Esophagus squamous epithelium (tissue), 5 donors: Measurements from ENCODE around the gene F7. TPM values are rescaled to one million over a fixed set of nuclear protein-coding genes. Genes with fewer than 3 reads are reported as not detected.

Experiments
- DNase-seq: peaks from one replicate; lab custom pipeline; 2025; lab: John Stamatoyannopoulos, UW
- H3K27ac ChIP-seq, 4 donors: fragments of 200-600 bp; sonication (generic); one replicate each; pipeline ENCODE4 v1.5.1; 2016 to 2019; ENCODE audit warnings: mild to moderate bottlenecking in 1 of 4
- H3K27me3 ChIP-seq, 4 donors: fragments of 200-600 bp; sonication (generic); 1 replicate in 3 of 4; 2 replicates in 1 of 4; pipeline versions ENCODE4 v1.5.1 to v1.6.0; 2017 to 2021; ENCODE audit warnings: antibody characterized with exemption in 1 of 4
- H3K36me3 ChIP-seq, 3 donors: fragments of 200-600 bp; sonication (generic); one replicate each; pipeline ENCODE4 v1.5.1; 2016 to 2019
- H3K4me1 ChIP-seq, 3 donors: fragments of 200-600 bp; sonication (generic); one replicate each; pipeline ENCODE4 v1.5.1; 2017 to 2019
- H3K4me3 ChIP-seq, 4 donors: fragments of 200-600 bp; sonication (generic); 1 replicate in 3 of 4; 2 replicates in 1 of 4; pipeline ENCODE4 v1.5.1; 2016 to 2019; ENCODE audit warnings: mild to moderate bottlenecking in 2 of 4, moderate library complexity in 1 of 4
- H3K9me3 ChIP-seq, 3 donors: fragments of 200-600 bp; sonication (generic); one replicate each; pipeline ENCODE4 v1.5.1; 2016 to 2019
- POLR2A ChIP-seq, 4 donors: fragments of 450-650 bp; IDR thresholded peaks; one replicate each; pipeline ENCODE4 v1.6.1; 2017; ENCODE audit warnings: antibody characterized with exemption in 4 of 4, mild to moderate bottlenecking in 4 of 4, moderate library complexity in 3 of 4
- WGBS, 2 donors: methylation state at CpG; one replicate each; pipeline ENCODE4 v1.1.5; 2018; 5-methylcytosine and 5-hydroxymethylcytosine counted together
- intact Hi-C: fragments of 100-400 bp; cut with DNase I; formaldehyde crosslinking; loops from one replicate; pipeline ENCODE4 v1.15.0; 2022
- total RNA-seq, 4 donors: library from RNA; depleted of rRNA; stranded (reverse); fragments of >200 nt; gene quantifications; one replicate each; pipeline ENCODE4 v1.1.0, GENCODE V29; 2016
- TF ChIP-seq, protein P1 (sequence below), 6 experiments: fragments of 450-650 bp in 4 of 6; fragments of 200-600 bp in 2 of 6; sonication (generic) in 2 of 6; IDR thresholded peaks; one replicate each; pipeline ENCODE4 v1.5.1; 2016 to 2019; ENCODE audit warnings: antibody characterized with exemption in 6 of 6, mild to moderate bottlenecking in 4 of 6, moderate library complexity in 4 of 6
- donor health status: DM: yes; HTN: yes; CAD: no.

The F7 gene
- total RNA-seq, 4 donors from 2014 or later = not detected

DNA sequence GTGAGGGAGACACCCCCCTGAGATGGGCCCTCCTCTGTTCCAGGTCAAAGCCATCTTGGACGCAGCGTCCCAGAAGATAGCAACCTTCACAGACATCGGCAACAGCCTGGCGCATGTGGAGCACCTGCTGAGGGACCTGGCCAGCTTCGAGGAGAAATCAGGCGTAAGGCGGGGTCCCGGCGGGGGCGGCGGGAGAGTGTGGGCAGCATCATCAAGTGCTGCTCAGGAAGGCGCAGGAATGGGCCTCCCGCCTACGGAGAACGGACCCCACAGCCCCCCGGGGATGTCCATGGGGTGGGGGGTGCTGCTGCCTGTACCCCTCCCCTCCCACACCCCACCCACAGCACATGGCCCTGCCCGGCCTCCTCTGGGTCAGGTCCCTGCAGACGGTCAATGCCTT is 31.2 kb upstream of the F7 start:
- Histone ChIP-seq H3K9me3 (no peaks in the 10 kb centered on the region), H3K27ac (no peak overlapping the region), H3K36me3 (peaks cover 0 to 85% (median 0%) of the 10 kb centered on the region in 3 donors), H3K27me3 (no peaks in the 10 kb centered on the region), H3K4me1 (no peaks in the 10 kb centered on the region), H3K4me3 (no peak overlapping the region)
- intact Hi-C loops = no loop called here
- no CpG with 5 or more reads among the region's 18 CpGs for WGBS, 2 donors
- TF ChIP-seq, protein P1, sequence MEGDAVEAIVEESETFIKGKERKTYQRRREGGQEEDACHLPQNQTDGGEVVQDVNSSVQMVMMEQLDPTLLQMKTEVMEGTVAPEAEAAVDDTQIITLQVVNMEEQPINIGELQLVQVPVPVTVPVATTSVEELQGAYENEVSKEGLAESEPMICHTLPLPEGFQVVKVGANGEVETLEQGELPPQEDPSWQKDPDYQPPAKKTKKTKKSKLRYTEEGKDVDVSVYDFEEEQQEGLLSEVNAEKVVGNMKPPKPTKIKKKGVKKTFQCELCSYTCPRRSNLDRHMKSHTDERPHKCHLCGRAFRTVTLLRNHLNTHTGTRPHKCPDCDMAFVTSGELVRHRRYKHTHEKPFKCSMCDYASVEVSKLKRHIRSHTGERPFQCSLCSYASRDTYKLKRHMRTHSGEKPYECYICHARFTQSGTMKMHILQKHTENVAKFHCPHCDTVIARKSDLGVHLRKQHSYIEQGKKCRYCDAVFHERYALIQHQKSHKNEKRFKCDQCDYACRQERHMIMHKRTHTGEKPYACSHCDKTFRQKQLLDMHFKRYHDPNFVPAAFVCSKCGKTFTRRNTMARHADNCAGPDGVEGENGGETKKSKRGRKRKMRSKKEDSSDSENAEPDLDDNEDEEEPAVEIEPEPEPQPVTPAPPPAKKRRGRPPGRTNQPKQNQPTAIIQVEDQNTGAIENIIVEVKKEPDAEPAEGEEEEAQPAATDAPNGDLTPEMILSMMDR (IDR thresholded peaks at IDR 0.05) = no peak
- no peak for TF ChIP-seq POLR2A (IDR thresholded peaks at IDR 0.05)
- DNase-seq = no peak

GRCh38 chr13:113074876-113075275 is 30.7 kb upstream of the F7 start:
- no peak overlapping the region for H3K27ac ChIP-seq
- H3K4me1 ChIP-seq = no peaks in the 10 kb centered on the region
- WGBS, 2 donors = 91 to 96% methylated on average over 5 to 7 of the region's 22 CpGs
- H3K4me3 ChIP-seq = no peak overlapping the region
- H3K9me3 ChIP-seq = no peaks in the 10 kb centered on the region
- intact Hi-C loops = no loop called here
- no peak for DNase-seq
- H3K36me3 ChIP-seq = peaks cover 0 to 82% (median 0%) of the 10 kb centered on the region in 3 donors
- no peaks in the 10 kb centered on the region for H3K27me3 ChIP-seq
- TF ChIP-seq POLR2A (IDR thresholded peaks at IDR 0.05) = no peak
- TF ChIP-seq, protein P1 (IDR thresholded peaks at IDR 0.05) = no peak

GRCh38 chr13:113075711-113076110 is 29.9 kb upstream of the F7 start:
- no peaks in the 10 kb centered on the region for H3K27me3 ChIP-seq
- H3K4me3 ChIP-seq = no peak overlapping the region
- no peak for TF ChIP-seq POLR2A (IDR thresholded peaks at IDR 0.05)
- TF ChIP-seq, protein P1 (IDR thresholded peaks at IDR 0.05) = no peak
- H3K27ac ChIP-seq = no peak overlapping the region
- H3K36me3 ChIP-seq = peaks cover 0 to 74% (median 0%) of the 10 kb centered on the region in 3 donors
- H3K9me3 ChIP-seq = no peaks in the 10 kb centered on the region
- intact Hi-C loops = no loop called here
- H3K4me1 ChIP-seq = no peaks in the 10 kb centered on the region
- 95 to 97% methylated on average over 7 to 16 of the region's 17 CpGs for WGBS, 2 donors
- no peak for DNase-seq

GRCh38 chr13:113076681-113077401 is 28.8 kb upstream of the F7 start:
- WGBS, 2 donors = 83 to 91% methylated on average over 7 to 10 of the region's 39 CpGs

GRCh38 chr13:113077566-113077952 is 28.0 kb upstream of the F7 start:
- H3K27ac ChIP-seq = no peak overlapping the region
- no peak for DNase-seq
- TF ChIP-seq, protein P1 (IDR thresholded peaks at IDR 0.05) = no peak
- H3K9me3 ChIP-seq = no peaks in the 10 kb centered on the region
- H3K27me3 ChIP-seq = no peaks in the 10 kb centered on the region
- intact Hi-C loops = no loop called here
- H3K36me3 ChIP-seq = peaks cover 0 to 74% (median 0%) of the 10 kb centered on the region in 3 donors
- no peaks in the 10 kb centered on the region for H3K4me1 ChIP-seq
- 78% methylated on average over 4 of the region's 20 CpGs; no CpG with 5 or more reads in 1 of the 2 donors for WGBS, 2 donors
- H3K4me3 ChIP-seq = no peak overlapping the region

More at GRCh38 chr13:113076681-113077401, 28.8 kb upstream of the F7 start:
- intact Hi-C loops = no loop called here
- no peak overlapping the region for H3K27ac ChIP-seq
- no peak for DNase-seq
- no peaks in the 10 kb centered on the region for H3K27me3 ChIP-seq
- no peak for TF ChIP-seq POLR2A (IDR thresholded peaks at IDR 0.05)
- TF ChIP-seq, protein P1 (IDR thresholded peaks at IDR 0.05) = no peak
- no peaks in the 10 kb centered on the region for H3K4me1 ChIP-seq
- no peaks in the 10 kb centered on the region for H3K9me3 ChIP-seq
- no peak overlapping the region for H3K4me3 ChIP-seq
- peaks cover 0 to 69% (median 0%) of the 10 kb centered on the region in 3 donors for H3K36me3 ChIP-seq
